GM12892 (cell line): Measurements from ENCODE around the gene CDH2.

Experiments used
- POLR2A ChIP-seq: IDR thresholded peaks from 2 replicates; pipeline ENCODE4 v1.6.1; 2011; ENCODE audit warnings: low read depth, low read length, control low read depth
- POLR2AphosphoS5 ChIP-seq: IDR thresholded peaks from 2 replicates; pipeline ENCODE4 v1.6.1; 2011; ENCODE audit warnings: low read depth, low read length, control low read depth

DNA sequence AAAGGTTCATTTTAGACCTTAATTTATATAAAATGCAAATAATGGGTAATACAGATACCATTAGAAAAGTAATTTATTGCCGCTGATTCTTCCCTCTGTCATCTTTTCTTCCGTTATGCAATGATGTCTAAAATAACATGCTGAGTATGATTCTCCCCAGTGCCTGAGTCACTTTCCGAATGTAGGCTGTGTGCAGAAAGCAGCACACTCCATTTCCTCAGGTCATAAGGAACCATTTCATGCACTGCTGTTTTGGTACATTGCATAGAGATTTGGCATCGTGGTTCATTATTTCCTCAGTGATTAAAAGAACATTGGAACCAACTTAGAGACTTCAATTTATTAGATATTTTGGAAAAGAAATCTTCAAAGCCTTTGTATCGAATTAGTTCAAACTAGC, 173.5 kb downstream of the CDH2 start:
- no peak for TF ChIP-seq POLR2A
- no peak for TF ChIP-seq POLR2AphosphoS5
